GM21576 (cell line): Measurements from ENCODE around the gene KRT39.
"Not testable (repeated sequence)": the region's sequence is repeated elsewhere in the genome, so short reads cannot be mapped to it uniquely, and the experiment has no call there.

Source experiments
- ATAC-seq: cut with Tn5 transposase; IDR thresholded peaks from one replicate; pipeline ENCODE4 v1.9.1; 2021; ENCODE audit warnings: mild to moderate bottlenecking, moderate library complexity; ENCODE audit not compliant: unreplicated experiment

KRT39 gene

GRCh38 chr17:40966848-40967247 is at the start of gene KRT39:
Gene KRT39 (minus strand): TSS chr17:40966948. CDS start chr17:40966856, 92 bp downstream.
- no peak for ATAC-seq

- no peak for ATAC-seq
Measured at GRCh38 chr17:41015454-41015853, 48.7 kb upstream of the KRT39 start.

GRCh38 chr17:41013606-41014005 is 46.9 kb upstream of the KRT39 start:
- no peak for ATAC-seq

DNA sequence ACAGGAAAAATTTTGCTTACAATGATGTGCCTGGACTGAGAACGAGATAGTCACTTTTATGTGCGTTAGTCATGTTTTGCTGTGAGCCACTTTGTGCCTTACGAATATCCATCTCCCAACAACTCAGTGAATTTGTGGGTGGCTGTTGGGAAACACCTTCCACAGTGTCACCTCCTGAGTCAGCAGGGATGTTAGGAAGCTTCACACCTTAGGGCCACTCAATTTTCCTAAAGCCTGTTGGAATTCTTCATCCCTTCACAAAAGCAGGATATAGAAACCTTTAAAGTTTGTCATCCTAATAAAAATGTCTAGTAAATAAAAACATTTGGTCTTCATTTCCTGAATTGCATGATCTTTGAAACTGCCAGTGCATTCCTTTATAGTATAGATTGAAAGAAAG is 46.4 kb upstream of the KRT39 start:
- no peak for ATAC-seq

DNA sequence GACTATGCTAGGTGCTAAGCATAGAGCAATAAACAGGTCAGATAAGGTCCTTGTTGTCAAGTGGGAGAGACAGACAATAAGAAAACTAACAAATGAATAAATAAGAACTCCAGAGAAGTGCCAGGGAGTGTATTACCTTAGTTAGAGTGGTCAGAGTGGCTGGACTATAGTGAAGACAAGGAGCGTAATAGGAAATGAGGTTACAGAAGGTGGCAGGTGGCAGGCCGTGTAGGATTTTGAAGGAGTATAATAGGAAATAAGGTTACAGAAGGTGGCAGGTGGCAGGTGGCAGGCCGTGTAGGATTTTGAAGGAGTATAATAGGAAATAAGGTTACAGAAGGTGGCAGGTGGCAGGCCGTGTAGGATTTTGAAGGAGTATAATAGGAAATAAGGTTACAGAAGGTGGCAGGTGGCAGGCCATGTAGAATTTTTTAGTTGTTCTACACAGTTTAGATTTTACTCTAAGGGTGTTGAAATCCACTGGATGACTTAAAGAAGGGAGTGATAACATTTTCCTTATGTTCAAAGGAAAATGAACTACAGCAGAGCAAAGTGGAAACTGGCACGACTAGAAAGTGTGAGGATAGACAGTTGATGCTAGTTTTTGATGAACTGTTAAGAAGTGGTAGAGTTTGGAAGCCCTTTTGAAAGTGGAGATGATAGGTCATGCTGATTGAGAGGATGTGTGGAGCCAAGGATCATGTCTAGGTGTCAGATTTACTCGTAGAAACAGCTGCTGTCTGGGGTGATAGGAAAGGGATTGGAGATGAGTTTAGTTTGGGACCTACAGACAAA is 45.8 kb upstream of the KRT39 start:
- ATAC-seq, result no peak

- ATAC-seq, result no peak
Measured at GRCh38 chr17:41010441-41010840, 43.7 kb upstream of the KRT39 start.

- ATAC-seq, result no peak
Measured at GRCh38 chr17:41009936-41010335, 43.2 kb upstream of the KRT39 start.

DNA sequence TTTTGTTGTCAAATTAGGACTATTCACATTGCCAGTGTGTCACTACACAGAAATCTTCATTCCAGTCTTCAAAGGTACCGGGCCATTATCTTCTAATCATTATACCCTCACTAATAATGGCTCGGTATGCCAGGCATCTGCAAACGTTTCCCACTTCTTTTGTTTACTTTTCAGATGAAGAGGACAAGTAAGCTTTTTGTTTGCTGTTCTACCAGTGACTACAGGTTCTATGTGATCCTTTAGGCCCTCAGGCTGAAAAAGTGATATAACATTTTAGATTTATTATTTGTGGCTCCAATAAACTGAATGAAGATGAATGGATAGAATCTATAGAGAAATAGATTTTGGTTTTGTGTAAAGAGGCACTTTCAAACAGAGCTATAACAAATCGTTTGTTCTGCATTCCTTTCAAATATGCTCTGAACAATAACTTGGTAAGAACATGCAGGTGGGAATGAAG is 42.6 kb upstream of the KRT39 start:
- ATAC-seq, result no peak

- no peak for ATAC-seq
Measured at GRCh38 chr17:41008811-41009210, 42.1 kb upstream of the KRT39 start, which contains the start of gene KRTAP3-1. Gene KRTAP3-1 (minus strand): TSS chr17:41009128. CDS start chr17:41009074, 54 bp downstream.

GRCh38 chr17:41004397-41004796 is 37.6 kb upstream of the KRT39 start:
- no peak for ATAC-seq

GRCh38 chr17:41003926-41004325 is 37.2 kb upstream of the KRT39 start:
- ATAC-seq, result no peak

DNA sequence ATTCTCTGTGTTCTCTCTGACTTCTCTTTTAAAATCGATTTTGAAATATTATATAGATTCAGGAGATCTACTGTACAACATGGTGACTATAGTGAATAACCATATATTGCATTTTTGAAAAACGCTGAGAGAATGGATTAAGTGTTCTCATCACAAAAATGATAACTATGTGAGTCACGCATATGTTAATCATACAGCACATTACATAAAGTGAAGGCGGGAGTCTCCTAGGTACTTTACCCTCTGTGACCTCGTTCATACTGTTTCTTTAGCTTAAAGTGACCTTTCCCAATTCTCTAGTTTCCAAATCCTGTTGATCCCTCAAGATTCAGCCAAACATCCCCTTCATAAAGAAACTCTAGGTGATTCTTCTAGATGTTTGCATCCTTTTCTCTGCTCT is 36.1 kb upstream of the KRT39 start:
- ATAC-seq, result no peak

GRCh38 chr17:41001795-41002194 is 35.0 kb upstream of the KRT39 start:
- ATAC-seq, result no peak

DNA sequence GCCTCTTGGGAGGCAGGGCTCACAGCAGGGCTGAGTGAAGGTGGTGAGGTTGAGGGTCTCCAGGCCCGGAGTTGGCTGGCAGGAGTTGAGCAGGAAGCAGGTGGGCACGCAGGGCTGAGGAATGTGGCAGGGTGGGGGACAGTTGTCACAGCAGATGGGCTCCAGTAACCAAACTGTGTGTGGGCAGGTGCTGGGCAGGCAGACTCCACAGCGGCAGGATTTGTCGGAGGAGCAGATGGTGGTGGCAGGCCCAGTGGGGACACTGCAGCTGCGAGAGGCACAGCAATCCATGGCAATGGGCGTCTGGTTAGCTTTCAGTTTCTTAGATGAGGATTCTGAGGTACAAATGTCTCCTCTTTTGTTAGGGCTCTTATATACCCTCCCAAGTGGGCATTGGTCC is 32.8 kb upstream of the KRT39 start, which contains the start of gene KRTAP3-2:
TSS of gene KRTAP3-2 (minus strand) at position 344 of the 400 bp plus-strand sequence. CDS start at position 291, 53 bp downstream.
- not testable (repeated sequence) for ATAC-seq

- ATAC-seq, result no peak
Measured at GRCh38 chr17:40997361-40997760, 30.6 kb upstream of the KRT39 start.

DNA sequence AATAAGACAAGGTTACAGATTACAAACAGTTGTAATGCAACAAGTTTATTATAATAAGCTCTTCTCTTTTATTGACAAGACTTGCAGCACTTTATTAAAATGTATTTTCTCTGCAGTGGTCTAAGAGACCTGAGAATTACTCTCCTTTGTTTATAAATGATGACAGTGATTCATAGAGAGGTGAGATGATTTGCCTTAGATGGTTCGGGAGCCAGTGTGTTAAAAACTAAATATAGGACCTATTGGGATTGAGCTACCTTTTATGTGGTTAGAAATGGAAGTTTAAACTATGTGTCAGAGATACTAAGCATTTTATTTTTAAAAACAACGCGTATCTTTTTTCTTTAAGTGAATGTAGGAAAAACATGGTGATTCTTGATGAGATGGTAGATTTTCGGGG is 30.1 kb upstream of the KRT39 start:
- ATAC-seq, result no peak

DNA sequence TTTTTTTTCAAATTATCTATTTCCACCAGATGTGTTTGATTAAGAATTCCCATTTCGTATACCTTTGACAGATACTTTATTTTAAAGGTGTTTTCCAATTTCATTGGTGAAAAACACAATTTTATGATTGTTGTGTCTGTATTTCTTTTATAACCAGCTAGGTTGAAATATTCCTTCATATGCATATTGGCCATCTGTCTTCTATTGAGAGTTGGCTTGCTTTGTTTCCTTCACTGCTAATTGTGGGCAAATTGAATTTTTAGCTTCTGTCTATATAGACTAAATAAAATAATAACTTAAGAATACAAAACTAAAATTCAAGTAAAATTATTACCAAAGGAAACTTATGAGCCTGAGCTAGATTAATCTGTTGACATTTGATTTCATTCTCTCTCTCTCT is 28.4 kb upstream of the KRT39 start:
- no peak for ATAC-seq

DNA sequence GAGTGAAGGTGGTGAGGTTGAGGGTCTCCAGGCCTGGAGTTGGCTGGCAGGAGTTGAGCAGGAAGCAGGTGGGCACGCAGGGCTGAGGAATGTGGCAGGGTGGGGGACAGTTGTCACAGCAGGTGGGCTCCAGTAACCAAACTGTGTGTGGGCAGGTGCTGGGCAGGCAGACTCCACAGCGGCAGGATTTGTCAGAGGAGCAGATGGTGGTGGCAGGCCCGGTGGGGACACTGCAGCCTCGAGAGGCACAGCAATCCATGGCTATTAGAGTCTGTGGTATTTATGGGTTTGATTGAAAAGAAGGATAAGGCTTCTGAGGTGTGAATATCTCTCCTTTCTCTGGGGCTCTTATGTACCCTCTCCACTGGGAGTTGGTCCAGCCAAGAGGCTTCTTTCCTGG is 27.1 kb upstream of the KRT39 start, which contains the start of gene KRTAP3-3:
TSS of gene KRTAP3-3 (minus strand) at position 326 of the 400 bp plus-strand sequence. CDS start at position 259, 67 bp downstream.
- ATAC-seq, result no peak

DNA sequence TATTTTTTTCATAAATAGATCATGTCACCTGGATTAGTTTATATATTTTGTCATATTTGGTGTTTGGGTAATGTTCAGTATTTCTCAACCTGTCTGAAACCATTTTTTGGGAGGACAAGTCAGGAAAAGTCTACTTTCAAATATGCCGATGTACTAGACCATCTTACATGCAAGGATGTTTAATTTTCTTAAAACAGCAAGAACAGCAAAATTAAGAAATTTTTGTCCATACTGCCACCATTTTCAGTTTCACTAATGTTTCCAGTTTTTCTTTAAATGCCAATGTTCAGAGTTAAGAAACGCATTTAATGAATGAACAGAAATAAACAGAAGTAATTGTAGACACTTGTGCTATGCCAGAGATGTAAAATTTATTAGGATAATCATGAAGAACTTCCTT is 26.3 kb upstream of the KRT39 start:
- no peak for ATAC-seq

GRCh38 chr17:40992666-40993065 is 25.9 kb upstream of the KRT39 start:
- no peak for ATAC-seq

DNA sequence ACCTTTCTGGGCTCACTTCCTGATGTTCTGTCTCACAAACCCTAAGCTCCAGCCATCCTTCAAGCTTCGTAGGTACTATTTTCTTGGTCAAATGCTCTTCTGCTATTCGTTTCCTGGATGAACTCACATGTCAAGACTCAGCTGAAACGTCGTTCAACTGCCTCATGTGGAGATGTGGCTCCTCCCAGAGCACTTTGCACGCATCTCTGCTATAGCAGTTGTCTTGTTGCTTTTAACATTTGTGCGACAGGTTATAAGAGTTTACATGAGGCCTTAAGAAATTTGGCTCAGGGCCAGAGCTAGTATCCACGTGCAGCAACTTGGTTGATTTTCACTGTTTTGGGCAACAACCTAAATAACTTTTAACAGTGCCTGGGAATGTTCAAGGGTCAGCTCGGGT is 20.2 kb upstream of the KRT39 start:
- no peak for ATAC-seq

DNA sequence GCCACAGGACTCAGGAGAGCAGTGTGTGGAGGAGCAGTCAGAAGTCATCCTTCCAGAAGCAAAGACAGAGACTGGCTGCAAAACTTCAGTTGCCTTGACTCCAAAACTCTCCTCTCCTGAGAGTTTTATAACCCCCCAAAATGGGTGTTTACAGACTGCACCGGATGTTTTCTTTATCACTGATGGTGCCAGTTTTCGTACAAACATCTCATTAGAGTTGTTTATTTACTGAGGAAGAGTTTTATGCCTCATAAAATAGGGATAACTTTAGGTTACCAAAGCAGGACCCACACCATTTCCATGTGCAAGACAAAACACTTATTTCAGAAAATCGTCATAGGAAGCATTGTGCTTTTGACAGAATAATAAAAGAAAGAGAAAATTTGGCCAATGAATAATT is 17.5 kb upstream of the KRT39 start, which contains the start of gene KRT40:
TSS of gene KRT40 (minus strand) at position 101 of the 400 bp plus-strand sequence. CDS start at position 48, 53 bp downstream.
- ATAC-seq, result no peak
